HCT116 (cell line): ENCODE results near the gene PPM1E. TPM values are rescaled to one million over a fixed set of nuclear protein-coding genes. Genes with fewer than 3 reads are reported as not detected.

Experiments
- ATAC-seq: fragments of 200-7000 bp; cut with Tn5 transposase; 2 replicates; pipeline ENCODE4 v1.9.1; 2020; ENCODE audit warnings: mild to moderate bottlenecking, moderate library complexity
- BruUV-seq: library from RNA; stranded (reverse); fragments of 400-500 nt; replicated peaks from 2 replicates; lab custom pipeline; 2021; lab: Mats Ljungman, UMichigan
- CTCF ChIA-PET: fragments of 300-600 bp; sonication (Branson Sonifier 250); formaldehyde crosslinking; loops from one replicate; lab custom pipeline; 2021; ENCODE audit warnings: antibody characterized with exemption; lab: Charles Lee
- POLR2A ChIA-PET: fragments of 300-600, 350-600 bp; sonication (Branson Sonifier 250); formaldehyde crosslinking; loops from one replicate; lab custom pipeline; 2021; ENCODE audit warnings: antibody characterized with exemption; lab: Charles Lee
- RAD21 ChIA-PET, 2 experiments: fragments of 300-600 bp; sonication (Branson Sonifier 250); formaldehyde crosslinking; loops; one replicate each; lab custom pipeline; 2023; ENCODE audit warnings: low total read pairs in 2 of 2; ENCODE audit not compliant: uncharacterized antibody in 2 of 2, unreplicated experiment in 2 of 2, low non-redundant PET in 1 of 2; lab: Charles Lee
- DNase-seq: peaks from one replicate; pipeline ENCODE4 v3.0.0-alpha.2; 2010; ENCODE audit warnings: low read depth, low spot score
- H2AFZ ChIP-seq: fragments of 200-600 bp; shearing (Covaris generic), sonication (generic); 2 replicates; pipeline ENCODE4 v1.6.1; 2017; ENCODE audit warnings: low read depth, mixed run types, mixed read lengths, antibody characterized with exemption, low read length; ENCODE audit not compliant: poor library complexity, severe bottlenecking
- H3K27ac ChIP-seq: 2 replicates; pipeline ENCODE4 v1.5.1; 2012; ENCODE audit warnings: low read depth, low read length
- H3K27me3 ChIP-seq: fragments of 200-600 bp; sonication (generic); 2 replicates; pipeline ENCODE4 v1.6.1; 2016; ENCODE audit warnings: mixed run types, low read length, mixed read lengths; ENCODE audit not compliant: insufficient read depth
- H3K36me3 ChIP-seq, 2 experiments: fragments of 200-500 bp in 1 of 2; fragments of 200-600 bp in 1 of 2; sonication (Bioruptor generic) in 1 of 2; sonication (generic) in 1 of 2; 2 replicates each; pipeline versions ENCODE4 v1.5.1 to v1.6.1; 2014 to 2016; ENCODE audit warnings: low read length in 2 of 2, inconsistent platforms in 1 of 2, mixed read lengths in 1 of 2, mixed run types in 1 of 2; ENCODE audit not compliant: insufficient read depth in 2 of 2, control insufficient read depth in 1 of 2
- H3K4me1 ChIP-seq, 2 experiments: fragments of 200-600 bp in 1 of 2; sonication (generic) in 1 of 2; 2 replicates each; pipeline versions ENCODE4 v1.5.1 to v1.6.1; 2012 to 2017; ENCODE audit warnings: low read length in 2 of 2, inconsistent platforms in 1 of 2, mild to moderate bottlenecking in 1 of 2, mixed read lengths in 1 of 2, mixed run types in 1 of 2, moderate library complexity in 1 of 2; ENCODE audit not compliant: insufficient read depth in 2 of 2, control insufficient read depth in 1 of 2
- H3K4me2 ChIP-seq: fragments of 200-600 bp; sonication (generic); 2 replicates; pipeline ENCODE4 v1.6.1; 2017; ENCODE audit warnings: mixed run types, low read length, mixed read lengths
- H3K4me3 ChIP-seq, 2 experiments: fragments of 200-600 bp in 1 of 2; sonication (generic) in 1 of 2; replicated peaks in 1 of 2; 2 replicates each; pipeline ENCODE4 v1.5.1; 2011 to 2016; ENCODE audit warnings: low read length in 2 of 2, control low read depth in 1 of 2, low read depth in 1 of 2, mild to moderate bottlenecking in 1 of 2, mixed read lengths in 1 of 2, mixed run types in 1 of 2
- H3K79me2 ChIP-seq: fragments of 200-600 bp; sonication (generic); 2 replicates; pipeline ENCODE4 v1.6.1; 2017; ENCODE audit warnings: mild to moderate bottlenecking, mixed run types, low read length, moderate library complexity, mixed read lengths; ENCODE audit not compliant: insufficient read depth
- H3K9ac ChIP-seq: fragments of 200-600 bp; sonication (generic); 2 replicates; pipeline ENCODE4 v1.6.1; 2016; ENCODE audit warnings: low read length, mixed read lengths
- H3K9me2 ChIP-seq: fragments of 200-600 bp; sonication (generic), shearing (Covaris generic); 2 replicates; pipeline ENCODE4 v1.6.1; 2017; ENCODE audit warnings: mixed run types, mild to moderate bottlenecking, moderate library complexity; ENCODE audit not compliant: insufficient read depth
- H3K9me3 ChIP-seq, 2 experiments: fragments of 200-500 bp in 1 of 2; fragments of 200-600 bp in 1 of 2; sonication (Bioruptor generic) in 1 of 2; sonication (generic) in 1 of 2; 2 replicates each; pipeline ENCODE4 v1.6.1; 2014 to 2017; ENCODE audit warnings: low read length in 2 of 2, mixed read lengths in 2 of 2, inconsistent platforms in 1 of 2, low read depth in 1 of 2, mild to moderate bottlenecking in 1 of 2, mixed run types in 1 of 2, moderate library complexity in 1 of 2; ENCODE audit not compliant: control insufficient read depth in 1 of 2, insufficient read depth in 1 of 2
- H4K20me1 ChIP-seq: fragments of 200-600 bp; sonication (generic), shearing (Covaris generic); 2 replicates; pipeline ENCODE4 v1.6.1; 2017; ENCODE audit warnings: mixed run types, mild to moderate bottlenecking, moderate library complexity; ENCODE audit not compliant: insufficient read depth
- CBX3 ChIP-seq: IDR thresholded peaks from 2 replicates; pipeline ENCODE4 v1.6.1; 2012; ENCODE audit warnings: low read depth
- ELF1 ChIP-seq: IDR thresholded peaks from 2 replicates; pipeline ENCODE4 v1.6.1; 2012; ENCODE audit warnings: low read depth, borderline replicate concordance
- EZH2 ChIP-seq: fragments of 200-600 bp; sonication (generic); IDR thresholded peaks from 2 replicates; pipeline ENCODE4 v1.6.1; 2017; ENCODE audit warnings: antibody characterized with exemption, mixed run types
- EZH2phosphoT487 ChIP-seq: fragments of 200-600 bp; IDR thresholded peaks from 2 replicates; pipeline ENCODE4 v1.6.1; 2018; ENCODE audit warnings: antibody characterized with exemption, borderline replicate concordance
- FOSL1 ChIP-seq: IDR thresholded peaks from 2 replicates; pipeline ENCODE4 v1.6.1; 2012; ENCODE audit warnings: low read depth
- JUND ChIP-seq: IDR thresholded peaks from 2 replicates; pipeline ENCODE4 v1.6.1; 2012
- POLR2AphosphoS5 ChIP-seq: IDR thresholded peaks from 2 replicates; pipeline ENCODE4 v1.6.1; 2011; ENCODE audit warnings: mild to moderate bottlenecking, low read depth, low read length, moderate library complexity
- SRF ChIP-seq: IDR thresholded peaks from 2 replicates; pipeline ENCODE4 v1.6.1; 2012; ENCODE audit warnings: low read depth
- TCF7L2 ChIP-seq: IDR thresholded peaks from 2 replicates; pipeline ENCODE4 v1.7.0; 2011; ENCODE audit warnings: borderline replicate concordance, inconsistent platforms; ENCODE audit not compliant: insufficient read depth, insufficient read length; ENCODE audit errors: extremely low read depth
- YY1 ChIP-seq: IDR thresholded peaks from 2 replicates; pipeline ENCODE4 v1.6.1; 2011; ENCODE audit warnings: low read length, low read depth, moderate library complexity, mild to moderate bottlenecking; ENCODE audit not compliant: insufficient replicate concordance; ENCODE audit errors: extremely low read depth
- ZFX ChIP-seq: fragments of 450-650 bp; IDR thresholded peaks from 2 replicates; pipeline ENCODE4 v1.6.1; 2017
- intact Hi-C: fragments of 100-400 bp; cut with micrococcal nuclease; formaldehyde crosslinking; loops from 2 replicates; pipeline ENCODE4 v1.10.0; 2022
- total RNA-seq: library from RNA; stranded (reverse); gene quantifications from one replicate; pipeline ENCODE4 v1.2.1, GENCODE V29; 2021; ENCODE audit not compliant: unreplicated experiment
- TF ChIP-seq, protein P1 (sequence below), 3 experiments: fragments of 200-600 bp in 1 of 3; sonication (generic) in 1 of 3; IDR thresholded peaks in 2 of 3; conservative IDR thresholded peaks in 1 of 3; 2 replicates each; pipeline ENCODE4 v1.5.1; 2012 to 2017; ENCODE audit warnings: low read depth in 2 of 3, low read length in 2 of 3, antibody characterized with exemption in 1 of 3, borderline replicate concordance in 1 of 3, control low read depth in 1 of 3, mild to moderate bottlenecking in 1 of 3, mixed read lengths in 1 of 3, mixed run types in 1 of 3, moderate library complexity in 1 of 3; ENCODE audit not compliant: insufficient read depth in 1 of 3
- TF ChIP-seq, protein P2 (sequence below): IDR thresholded peaks from 2 replicates; pipeline ENCODE4 v1.6.1; 2012
- TF ChIP-seq, protein P3 (sequence below): IDR thresholded peaks from 2 replicates; pipeline ENCODE4 v1.6.1; 2011; ENCODE audit warnings: mild to moderate bottlenecking, low read length, moderate library complexity; ENCODE audit not compliant: insufficient replicate concordance; ENCODE audit errors: extremely low read depth

Gene PPM1E
- total RNA-seq, 1 experiment from 2014 or later = 0.02 TPM

GRCh38 chr17:58823051-58823525, 67.4 kb downstream of the PPM1E start:
- ChIA-PET POLR2A (interaction anchor here (0.8 kb wide), 1 partner anchor 12 kb away, joined by 3 read pairs; no protein-coding TSS in a partner anchor), CTCF (no interaction called here), RAD21 (no interaction called here)
- no peaks in the 10 kb centered on the region for H3K27me3 ChIP-seq
- ATAC-seq (no peak), DNase-seq (no peak)
- no peaks in the 10 kb centered on the region for H3K9me2 ChIP-seq
- H3K79me2 ChIP-seq = no peaks in the 10 kb centered on the region
- no peaks in the 10 kb centered on the region for H3K9me3 ChIP-seq
- H4K20me1 ChIP-seq = no peaks in the 10 kb centered on the region
- BruUV-seq = no TSS peak
- H3K36me3 ChIP-seq = no peaks in the 10 kb centered on the region
- H3K4me2 ChIP-seq = no peak overlapping the region
- H3K4me3 ChIP-seq = no peak overlapping the region
- no peak overlapping the region for H3K27ac ChIP-seq
- TF ChIP-seq TCF7L2 = no peak
- TF ChIP-seq ZFX = no peak
- no peak for TF ChIP-seq CBX3
- TF ChIP-seq SRF = no peak
- no peak for TF ChIP-seq EZH2
- TF ChIP-seq POLR2AphosphoS5 = no peak
- TF ChIP-seq, protein P1, sequence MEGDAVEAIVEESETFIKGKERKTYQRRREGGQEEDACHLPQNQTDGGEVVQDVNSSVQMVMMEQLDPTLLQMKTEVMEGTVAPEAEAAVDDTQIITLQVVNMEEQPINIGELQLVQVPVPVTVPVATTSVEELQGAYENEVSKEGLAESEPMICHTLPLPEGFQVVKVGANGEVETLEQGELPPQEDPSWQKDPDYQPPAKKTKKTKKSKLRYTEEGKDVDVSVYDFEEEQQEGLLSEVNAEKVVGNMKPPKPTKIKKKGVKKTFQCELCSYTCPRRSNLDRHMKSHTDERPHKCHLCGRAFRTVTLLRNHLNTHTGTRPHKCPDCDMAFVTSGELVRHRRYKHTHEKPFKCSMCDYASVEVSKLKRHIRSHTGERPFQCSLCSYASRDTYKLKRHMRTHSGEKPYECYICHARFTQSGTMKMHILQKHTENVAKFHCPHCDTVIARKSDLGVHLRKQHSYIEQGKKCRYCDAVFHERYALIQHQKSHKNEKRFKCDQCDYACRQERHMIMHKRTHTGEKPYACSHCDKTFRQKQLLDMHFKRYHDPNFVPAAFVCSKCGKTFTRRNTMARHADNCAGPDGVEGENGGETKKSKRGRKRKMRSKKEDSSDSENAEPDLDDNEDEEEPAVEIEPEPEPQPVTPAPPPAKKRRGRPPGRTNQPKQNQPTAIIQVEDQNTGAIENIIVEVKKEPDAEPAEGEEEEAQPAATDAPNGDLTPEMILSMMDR (IDR thresholded peaks at IDR 0.05 in 2 of 3, conservative IDR thresholded peaks at IDR 0.05 in 1 of 3; ENCODE audit: borderline replicate concordance in 1 of 3, insufficient read depth in 1 of 3, low read depth in 2 of 3, low read length in 2 of 3) = no peak
- TF ChIP-seq, protein P2, sequence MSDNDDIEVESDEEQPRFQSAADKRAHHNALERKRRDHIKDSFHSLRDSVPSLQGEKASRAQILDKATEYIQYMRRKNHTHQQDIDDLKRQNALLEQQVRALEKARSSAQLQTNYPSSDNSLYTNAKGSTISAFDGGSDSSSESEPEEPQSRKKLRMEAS = no peak
- TF ChIP-seq, protein P3, sequence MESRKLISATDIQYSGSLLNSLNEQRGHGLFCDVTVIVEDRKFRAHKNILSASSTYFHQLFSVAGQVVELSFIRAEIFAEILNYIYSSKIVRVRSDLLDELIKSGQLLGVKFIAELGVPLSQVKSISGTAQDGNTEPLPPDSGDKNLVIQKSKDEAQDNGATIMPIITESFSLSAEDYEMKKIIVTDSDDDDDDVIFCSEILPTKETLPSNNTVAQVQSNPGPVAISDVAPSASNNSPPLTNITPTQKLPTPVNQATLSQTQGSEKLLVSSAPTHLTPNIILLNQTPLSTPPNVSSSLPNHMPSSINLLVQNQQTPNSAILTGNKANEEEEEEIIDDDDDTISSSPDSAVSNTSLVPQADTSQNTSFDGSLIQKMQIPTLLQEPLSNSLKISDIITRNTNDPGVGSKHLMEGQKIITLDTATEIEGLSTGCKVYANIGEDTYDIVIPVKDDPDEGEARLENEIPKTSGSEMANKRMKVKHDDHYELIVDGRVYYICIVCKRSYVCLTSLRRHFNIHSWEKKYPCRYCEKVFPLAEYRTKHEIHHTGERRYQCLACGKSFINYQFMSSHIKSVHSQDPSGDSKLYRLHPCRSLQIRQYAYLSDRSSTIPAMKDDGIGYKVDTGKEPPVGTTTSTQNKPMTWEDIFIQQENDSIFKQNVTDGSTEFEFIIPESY = no peak
- TF ChIP-seq FOSL1 = no peak
- no peak for TF ChIP-seq YY1
- no peak for TF ChIP-seq ELF1
- TF ChIP-seq JUND = no peak
- TF ChIP-seq EZH2phosphoT487 = no peak
- no peaks in the 10 kb centered on the region for H3K4me1 ChIP-seq
- intact Hi-C loops = no loop called here
- no peak overlapping the region for H3K9ac ChIP-seq
- no peak overlapping the region for H2AFZ ChIP-seq
